BE2C (cell line): ENCODE measurements around the gene GIMAP2.

Experiments used
- DNase-seq: peaks from one replicate; pipeline ENCODE4 v3.0.0-alpha.2; 2020
- H3K27me3 ChIP-seq: fragments of 250-450 bp; sonication (Bioruptor Pico); 2 replicates; pipeline ENCODE4 v1.5.1; 2020; ENCODE audit warnings: mild to moderate bottlenecking
- H3K36me3 ChIP-seq: fragments of 250-450 bp; sonication (Bioruptor Pico); 2 replicates; pipeline ENCODE4 v1.5.1; 2020; ENCODE audit warnings: mild to moderate bottlenecking
- H3K4me1 ChIP-seq: fragments of 250-450 bp; sonication (Bioruptor Pico); 2 replicates; pipeline ENCODE4 v1.5.1; 2020
- H3K4me3 ChIP-seq: 2 replicates; pipeline ENCODE4 v1.5.1; 2011; ENCODE audit warnings: low read depth, low read length
- H3K9me3 ChIP-seq: fragments of 250-450 bp; sonication (Bioruptor Pico); 2 replicates; pipeline ENCODE4 v1.5.1; 2020
- TF ChIP-seq, protein P1 (sequence below): IDR thresholded peaks from 2 replicates; pipeline ENCODE4 v1.5.1; 2012; ENCODE audit warnings: mild to moderate bottlenecking, low read depth, low read length

GIMAP2 gene

DNA sequence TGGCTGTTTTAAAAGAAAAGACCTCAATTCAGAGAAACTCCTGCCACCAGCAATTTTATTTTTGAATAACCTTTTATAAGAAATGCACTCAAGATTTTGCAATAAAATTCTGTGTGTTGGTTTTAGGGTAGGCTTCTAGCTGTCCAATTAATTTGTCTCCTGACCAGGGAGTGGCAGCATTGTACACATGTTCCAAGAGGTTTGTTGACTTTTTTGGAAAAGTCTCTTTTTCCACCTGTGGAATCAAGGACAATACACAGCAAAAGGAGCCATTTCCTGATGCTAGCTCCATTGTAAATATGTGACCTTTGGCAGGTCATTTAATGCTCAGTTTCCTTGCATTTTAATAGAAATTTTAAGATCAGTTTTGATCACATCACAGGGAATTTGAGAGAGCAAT is 53.5 kb downstream of the GIMAP2 start:
- no peak for DNase-seq
- Histone ChIP-seq H3K27me3 (peaks cover 69% of the 10 kb centered on the region), H3K36me3 (no peaks in the 10 kb centered on the region), H3K9me3 (no peaks in the 10 kb centered on the region), H3K4me3 (no peak overlapping the region), H3K4me1 (no peaks in the 10 kb centered on the region)
- TF ChIP-seq, protein P1, sequence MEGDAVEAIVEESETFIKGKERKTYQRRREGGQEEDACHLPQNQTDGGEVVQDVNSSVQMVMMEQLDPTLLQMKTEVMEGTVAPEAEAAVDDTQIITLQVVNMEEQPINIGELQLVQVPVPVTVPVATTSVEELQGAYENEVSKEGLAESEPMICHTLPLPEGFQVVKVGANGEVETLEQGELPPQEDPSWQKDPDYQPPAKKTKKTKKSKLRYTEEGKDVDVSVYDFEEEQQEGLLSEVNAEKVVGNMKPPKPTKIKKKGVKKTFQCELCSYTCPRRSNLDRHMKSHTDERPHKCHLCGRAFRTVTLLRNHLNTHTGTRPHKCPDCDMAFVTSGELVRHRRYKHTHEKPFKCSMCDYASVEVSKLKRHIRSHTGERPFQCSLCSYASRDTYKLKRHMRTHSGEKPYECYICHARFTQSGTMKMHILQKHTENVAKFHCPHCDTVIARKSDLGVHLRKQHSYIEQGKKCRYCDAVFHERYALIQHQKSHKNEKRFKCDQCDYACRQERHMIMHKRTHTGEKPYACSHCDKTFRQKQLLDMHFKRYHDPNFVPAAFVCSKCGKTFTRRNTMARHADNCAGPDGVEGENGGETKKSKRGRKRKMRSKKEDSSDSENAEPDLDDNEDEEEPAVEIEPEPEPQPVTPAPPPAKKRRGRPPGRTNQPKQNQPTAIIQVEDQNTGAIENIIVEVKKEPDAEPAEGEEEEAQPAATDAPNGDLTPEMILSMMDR = no peak

DNA sequence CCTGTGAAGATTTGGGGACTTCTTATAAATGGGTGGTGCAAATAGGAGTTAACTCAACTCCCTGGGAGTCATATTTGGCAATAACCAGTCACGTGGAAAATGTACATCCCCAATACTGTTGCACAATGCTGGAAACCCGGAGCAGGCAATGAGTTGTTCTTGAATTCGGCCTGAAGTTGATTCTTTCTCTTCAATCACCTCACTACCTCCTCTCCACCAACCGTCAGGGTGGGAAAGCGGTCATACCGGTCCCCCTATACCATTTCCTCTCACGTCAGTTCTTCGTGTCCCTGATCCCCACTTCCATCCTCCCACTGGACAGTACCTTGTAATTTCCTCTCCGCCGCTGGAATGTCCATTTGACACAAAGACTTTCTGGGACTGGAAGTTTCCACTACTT is 54.5 kb downstream of the GIMAP2 start:
- H3K27me3 ChIP-seq = peaks cover 61% of the 10 kb centered on the region
- no peaks in the 10 kb centered on the region for H3K9me3 ChIP-seq
- TF ChIP-seq, protein P1 = no peak
- no peaks in the 10 kb centered on the region for H3K4me1 ChIP-seq
- H3K36me3 ChIP-seq = no peaks in the 10 kb centered on the region
- H3K4me3 ChIP-seq = no peak overlapping the region
- no peak for DNase-seq

DNA sequence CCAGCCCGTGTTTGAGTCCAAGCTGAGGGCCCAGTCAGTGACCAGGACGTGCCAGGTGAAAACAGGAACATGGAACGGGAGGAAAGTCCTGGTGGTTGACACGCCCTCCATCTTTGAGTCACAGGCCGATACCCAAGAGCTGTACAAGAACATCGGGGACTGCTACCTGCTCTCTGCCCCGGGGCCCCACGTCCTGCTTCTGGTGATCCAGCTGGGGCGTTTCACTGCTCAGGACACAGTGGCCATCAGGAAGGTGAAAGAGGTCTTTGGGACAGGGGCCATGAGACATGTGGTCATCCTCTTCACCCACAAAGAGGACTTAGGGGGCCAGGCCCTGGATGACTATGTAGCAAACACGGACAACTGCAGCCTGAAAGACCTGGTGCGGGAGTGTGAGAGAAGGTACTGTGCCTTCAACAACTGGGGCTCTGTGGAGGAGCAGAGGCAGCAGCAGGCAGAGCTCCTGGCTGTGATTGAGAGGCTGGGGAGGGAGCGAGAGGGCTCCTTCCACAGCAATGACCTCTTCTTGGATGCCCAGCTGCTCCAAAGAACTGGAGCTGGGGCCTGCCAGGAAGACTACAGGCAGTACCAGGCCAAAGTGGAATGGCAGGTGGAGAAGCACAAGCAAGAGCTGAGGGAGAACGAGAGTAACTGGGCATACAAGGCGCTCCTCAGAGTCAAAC is 56.9 kb downstream of the GIMAP2 start:
- H3K4me3 ChIP-seq = no peak overlapping the region
- no peaks in the 10 kb centered on the region for H3K9me3 ChIP-seq
- no peaks in the 10 kb centered on the region for H3K4me1 ChIP-seq
- TF ChIP-seq, protein P1 = no peak
- peaks cover 60% of the 10 kb centered on the region for H3K27me3 ChIP-seq
- H3K36me3 ChIP-seq = no peaks in the 10 kb centered on the region
- no peak for DNase-seq
